ENCODE data around the gene ZNF841.

DNA sequence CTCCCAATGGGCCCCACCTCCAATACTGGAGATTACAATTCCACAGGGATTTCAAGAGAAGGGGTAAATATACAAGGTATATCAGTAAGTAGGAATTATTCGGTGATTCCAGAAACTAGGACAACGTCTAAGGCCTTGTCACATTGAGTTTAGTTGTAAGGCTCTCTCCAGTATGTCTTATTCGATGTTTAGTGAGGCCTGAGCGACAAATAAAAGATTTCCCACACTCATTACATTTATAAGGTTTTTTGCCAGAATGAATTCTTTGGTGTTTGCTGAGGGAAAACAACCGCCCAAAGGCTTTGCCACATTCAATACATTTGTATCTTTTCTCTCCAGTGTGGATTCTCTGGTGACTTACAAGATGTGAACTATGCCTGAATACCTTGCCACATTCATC is 19.1 kb upstream of the ZNF841 start:
- TF ChIP-seq, protein P1, sequence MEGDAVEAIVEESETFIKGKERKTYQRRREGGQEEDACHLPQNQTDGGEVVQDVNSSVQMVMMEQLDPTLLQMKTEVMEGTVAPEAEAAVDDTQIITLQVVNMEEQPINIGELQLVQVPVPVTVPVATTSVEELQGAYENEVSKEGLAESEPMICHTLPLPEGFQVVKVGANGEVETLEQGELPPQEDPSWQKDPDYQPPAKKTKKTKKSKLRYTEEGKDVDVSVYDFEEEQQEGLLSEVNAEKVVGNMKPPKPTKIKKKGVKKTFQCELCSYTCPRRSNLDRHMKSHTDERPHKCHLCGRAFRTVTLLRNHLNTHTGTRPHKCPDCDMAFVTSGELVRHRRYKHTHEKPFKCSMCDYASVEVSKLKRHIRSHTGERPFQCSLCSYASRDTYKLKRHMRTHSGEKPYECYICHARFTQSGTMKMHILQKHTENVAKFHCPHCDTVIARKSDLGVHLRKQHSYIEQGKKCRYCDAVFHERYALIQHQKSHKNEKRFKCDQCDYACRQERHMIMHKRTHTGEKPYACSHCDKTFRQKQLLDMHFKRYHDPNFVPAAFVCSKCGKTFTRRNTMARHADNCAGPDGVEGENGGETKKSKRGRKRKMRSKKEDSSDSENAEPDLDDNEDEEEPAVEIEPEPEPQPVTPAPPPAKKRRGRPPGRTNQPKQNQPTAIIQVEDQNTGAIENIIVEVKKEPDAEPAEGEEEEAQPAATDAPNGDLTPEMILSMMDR (conservative IDR thresholded peaks at IDR 0.05; ENCODE audit: low read length), result no peak
- no peak for TF ChIP-seq EZH2phosphoT487 (IDR thresholded peaks at IDR 0.05; ENCODE audit: borderline replicate concordance)
